Measurements from ENCODE around the gene ASTN1.

DNA sequence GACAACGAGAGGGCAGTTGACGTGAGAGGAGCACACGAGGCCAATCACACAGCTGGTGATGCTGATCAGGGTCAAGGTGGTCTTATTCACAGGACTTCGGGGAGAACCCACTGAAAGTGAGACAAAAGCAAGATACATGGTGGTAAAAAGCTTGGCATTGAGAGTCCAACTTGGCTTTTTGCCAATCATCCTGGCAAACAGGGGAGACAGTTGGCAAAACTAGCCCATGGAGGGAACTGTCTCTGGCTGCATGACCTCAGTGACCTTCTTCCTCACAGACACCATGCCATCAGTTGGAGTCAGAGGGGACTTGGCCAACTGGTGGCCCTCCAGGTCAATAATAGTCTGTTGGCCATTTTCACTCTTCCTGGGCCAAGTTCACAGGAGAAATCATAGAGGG, 139.9 kb downstream of the ASTN1 start:
- TF ChIP-seq, protein P1, sequence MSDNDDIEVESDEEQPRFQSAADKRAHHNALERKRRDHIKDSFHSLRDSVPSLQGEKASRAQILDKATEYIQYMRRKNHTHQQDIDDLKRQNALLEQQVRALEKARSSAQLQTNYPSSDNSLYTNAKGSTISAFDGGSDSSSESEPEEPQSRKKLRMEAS (IDR thresholded peaks at IDR 0.05): no peak
- TF ChIP-seq, protein P2, sequence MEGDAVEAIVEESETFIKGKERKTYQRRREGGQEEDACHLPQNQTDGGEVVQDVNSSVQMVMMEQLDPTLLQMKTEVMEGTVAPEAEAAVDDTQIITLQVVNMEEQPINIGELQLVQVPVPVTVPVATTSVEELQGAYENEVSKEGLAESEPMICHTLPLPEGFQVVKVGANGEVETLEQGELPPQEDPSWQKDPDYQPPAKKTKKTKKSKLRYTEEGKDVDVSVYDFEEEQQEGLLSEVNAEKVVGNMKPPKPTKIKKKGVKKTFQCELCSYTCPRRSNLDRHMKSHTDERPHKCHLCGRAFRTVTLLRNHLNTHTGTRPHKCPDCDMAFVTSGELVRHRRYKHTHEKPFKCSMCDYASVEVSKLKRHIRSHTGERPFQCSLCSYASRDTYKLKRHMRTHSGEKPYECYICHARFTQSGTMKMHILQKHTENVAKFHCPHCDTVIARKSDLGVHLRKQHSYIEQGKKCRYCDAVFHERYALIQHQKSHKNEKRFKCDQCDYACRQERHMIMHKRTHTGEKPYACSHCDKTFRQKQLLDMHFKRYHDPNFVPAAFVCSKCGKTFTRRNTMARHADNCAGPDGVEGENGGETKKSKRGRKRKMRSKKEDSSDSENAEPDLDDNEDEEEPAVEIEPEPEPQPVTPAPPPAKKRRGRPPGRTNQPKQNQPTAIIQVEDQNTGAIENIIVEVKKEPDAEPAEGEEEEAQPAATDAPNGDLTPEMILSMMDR (IDR thresholded peaks at IDR 0.05 in 2 of 3, conservative IDR thresholded peaks at IDR 0.05 in 1 of 3; ENCODE audit: borderline replicate concordance in 1 of 3, insufficient read depth in 1 of 3, low read depth in 2 of 3, low read length in 2 of 3): no peak
- TF ChIP-seq REST (IDR thresholded peaks at IDR 0.05; ENCODE audit: low read depth): no peak
- TF ChIP-seq POLR2A (IDR thresholded peaks at IDR 0.05; ENCODE audit: borderline replicate concordance, extremely low read depth, insufficient read depth, insufficient read length): no peak
- TF ChIP-seq YY1 (IDR thresholded peaks at IDR 0.05; ENCODE audit: extremely low read depth, insufficient replicate concordance, low read depth, low read length): no peak
- no peak for TF ChIP-seq FOSL1 (IDR thresholded peaks at IDR 0.05; ENCODE audit: low read depth)
- no peak for TF ChIP-seq POLR2AphosphoS5 (IDR thresholded peaks at IDR 0.05; ENCODE audit: low read depth, low read length)
- TF ChIP-seq JUND (IDR thresholded peaks at IDR 0.05): no peak
- TF ChIP-seq SP1 (IDR thresholded peaks at IDR 0.05; ENCODE audit: low read depth): no peak
- no peak for TF ChIP-seq EZH2 (IDR thresholded peaks at IDR 0.05)

Data from HCT116 (cell line).